PFSK-1 (cell line): ENCODE measurements around the gene ZNF277.

Experiments used
- FOXP2 ChIP-seq: optimal IDR thresholded peaks from 2 replicates; pipeline ENCODE3; 2011; ENCODE audit warnings: borderline replicate concordance, control low read depth, inconsistent platforms; ENCODE audit not compliant: insufficient read depth; ENCODE audit errors: extremely low read length, extremely low read depth
- POLR2AphosphoS5 ChIP-seq: IDR thresholded peaks from 2 replicates; pipeline ENCODE4 v1.6.1; 2012; ENCODE audit warnings: low read depth, mild to moderate bottlenecking, control low read depth, low read length, moderate library complexity
- SIN3A ChIP-seq: IDR thresholded peaks from 2 replicates; pipeline ENCODE4 v1.6.1; 2012; ENCODE audit warnings: mild to moderate bottlenecking, low read length, moderate library complexity, borderline replicate concordance; ENCODE audit not compliant: insufficient read depth
- TAF1 ChIP-seq: IDR thresholded peaks from 2 replicates; pipeline ENCODE4 v1.6.1; 2012; ENCODE audit warnings: low read length, control low read depth, borderline replicate concordance; ENCODE audit not compliant: insufficient read depth
- TF ChIP-seq, protein P1 (sequence below), 2 experiments: IDR thresholded peaks; 2 replicates each; pipeline versions ENCODE4 v1.6.1 to v1.8.0; 2011 to 2012; ENCODE audit warnings: low read depth in 2 of 2, low read length in 2 of 2, control low read depth in 1 of 2, inconsistent platforms in 1 of 2, mild to moderate bottlenecking in 1 of 2, moderate library complexity in 1 of 2; ENCODE audit not compliant: insufficient read depth in 1 of 2

DNA sequence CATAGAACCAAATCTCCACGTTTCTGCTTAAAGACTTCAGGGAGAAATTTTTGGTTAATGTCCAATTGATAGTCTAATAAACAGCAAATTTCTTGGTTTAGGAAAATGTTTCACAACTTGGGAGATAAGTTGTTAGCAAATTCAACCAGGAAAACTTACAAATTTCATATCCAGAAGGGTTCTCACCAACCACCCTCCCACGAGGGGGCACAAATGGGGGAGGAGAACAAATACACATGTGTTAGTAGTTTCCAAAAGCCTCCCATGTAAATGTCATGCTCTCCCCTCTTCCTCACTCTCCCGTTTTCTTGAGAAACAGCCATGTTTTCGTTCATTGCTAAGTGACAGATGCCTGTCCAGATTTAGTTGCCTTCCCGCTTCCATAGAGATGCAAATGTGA is 10.8 kb upstream of the ZNF277 start:
- TF ChIP-seq POLR2AphosphoS5, result no peak
- TF ChIP-seq, protein P1, sequence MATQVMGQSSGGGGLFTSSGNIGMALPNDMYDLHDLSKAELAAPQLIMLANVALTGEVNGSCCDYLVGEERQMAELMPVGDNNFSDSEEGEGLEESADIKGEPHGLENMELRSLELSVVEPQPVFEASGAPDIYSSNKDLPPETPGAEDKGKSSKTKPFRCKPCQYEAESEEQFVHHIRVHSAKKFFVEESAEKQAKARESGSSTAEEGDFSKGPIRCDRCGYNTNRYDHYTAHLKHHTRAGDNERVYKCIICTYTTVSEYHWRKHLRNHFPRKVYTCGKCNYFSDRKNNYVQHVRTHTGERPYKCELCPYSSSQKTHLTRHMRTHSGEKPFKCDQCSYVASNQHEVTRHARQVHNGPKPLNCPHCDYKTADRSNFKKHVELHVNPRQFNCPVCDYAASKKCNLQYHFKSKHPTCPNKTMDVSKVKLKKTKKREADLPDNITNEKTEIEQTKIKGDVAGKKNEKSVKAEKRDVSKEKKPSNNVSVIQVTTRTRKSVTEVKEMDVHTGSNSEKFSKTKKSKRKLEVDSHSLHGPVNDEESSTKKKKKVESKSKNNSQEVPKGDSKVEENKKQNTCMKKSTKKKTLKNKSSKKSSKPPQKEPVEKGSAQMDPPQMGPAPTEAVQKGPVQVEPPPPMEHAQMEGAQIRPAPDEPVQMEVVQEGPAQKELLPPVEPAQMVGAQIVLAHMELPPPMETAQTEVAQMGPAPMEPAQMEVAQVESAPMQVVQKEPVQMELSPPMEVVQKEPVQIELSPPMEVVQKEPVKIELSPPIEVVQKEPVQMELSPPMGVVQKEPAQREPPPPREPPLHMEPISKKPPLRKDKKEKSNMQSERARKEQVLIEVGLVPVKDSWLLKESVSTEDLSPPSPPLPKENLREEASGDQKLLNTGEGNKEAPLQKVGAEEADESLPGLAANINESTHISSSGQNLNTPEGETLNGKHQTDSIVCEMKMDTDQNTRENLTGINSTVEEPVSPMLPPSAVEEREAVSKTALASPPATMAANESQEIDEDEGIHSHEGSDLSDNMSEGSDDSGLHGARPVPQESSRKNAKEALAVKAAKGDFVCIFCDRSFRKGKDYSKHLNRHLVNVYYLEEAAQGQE (IDR thresholded peaks at IDR 0.05; ENCODE audit: insufficient read depth in 1 of 2, low read depth in 2 of 2, low read length in 2 of 2), result no peak
- no peak for TF ChIP-seq TAF1
- no peak for TF ChIP-seq SIN3A
- TF ChIP-seq FOXP2, result no peak
